GM12873 (cell line): ENCODE data around the gene DOC2A.

ENCODE experiments used
- TF ChIP-seq, protein P1 (sequence below): IDR thresholded peaks from 2 replicates; pipeline ENCODE4 v1.5.1; 2012; ENCODE audit warnings: low read depth, mild to moderate bottlenecking, moderate library complexity, low read length, control low read depth; ENCODE audit not compliant: insufficient read depth; ENCODE audit errors: missing control alignments

Gene DOC2A

DNA sequence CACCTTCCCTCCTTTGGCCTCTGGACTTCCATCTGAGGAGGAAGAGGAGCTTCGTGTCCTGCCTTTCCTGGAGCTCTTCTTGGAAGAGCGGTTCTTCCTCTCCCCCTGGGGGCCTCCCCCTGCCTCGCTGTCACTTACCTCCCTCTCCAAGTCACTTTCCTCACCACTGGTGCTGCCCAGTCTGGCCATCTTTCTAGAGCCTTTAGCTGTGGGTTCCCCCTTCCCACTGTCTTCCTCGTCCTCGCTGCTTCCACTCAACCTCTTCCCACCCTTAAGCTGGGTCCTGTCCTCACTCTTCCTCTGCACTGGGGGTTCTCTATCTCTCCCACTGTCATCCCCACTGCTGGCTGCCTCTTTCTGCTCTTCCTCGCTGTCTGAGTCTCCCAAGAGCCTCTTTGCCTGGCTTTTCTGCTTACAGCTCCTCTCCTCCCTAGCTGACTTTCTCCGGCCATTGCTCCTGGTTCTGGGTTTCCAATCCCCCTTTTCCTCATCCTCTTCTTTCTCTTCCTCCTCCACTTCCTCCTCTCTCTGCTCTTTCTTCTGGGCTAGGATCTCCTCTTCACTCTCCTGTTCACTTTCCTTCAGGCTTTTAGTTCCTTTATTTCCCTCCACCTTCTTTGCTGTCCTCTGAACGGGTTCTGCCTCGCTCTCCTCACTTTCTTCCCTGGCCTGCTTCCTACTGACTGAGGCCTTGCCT is 16.8 kb downstream of the DOC2A start:
- TF ChIP-seq, protein P1, sequence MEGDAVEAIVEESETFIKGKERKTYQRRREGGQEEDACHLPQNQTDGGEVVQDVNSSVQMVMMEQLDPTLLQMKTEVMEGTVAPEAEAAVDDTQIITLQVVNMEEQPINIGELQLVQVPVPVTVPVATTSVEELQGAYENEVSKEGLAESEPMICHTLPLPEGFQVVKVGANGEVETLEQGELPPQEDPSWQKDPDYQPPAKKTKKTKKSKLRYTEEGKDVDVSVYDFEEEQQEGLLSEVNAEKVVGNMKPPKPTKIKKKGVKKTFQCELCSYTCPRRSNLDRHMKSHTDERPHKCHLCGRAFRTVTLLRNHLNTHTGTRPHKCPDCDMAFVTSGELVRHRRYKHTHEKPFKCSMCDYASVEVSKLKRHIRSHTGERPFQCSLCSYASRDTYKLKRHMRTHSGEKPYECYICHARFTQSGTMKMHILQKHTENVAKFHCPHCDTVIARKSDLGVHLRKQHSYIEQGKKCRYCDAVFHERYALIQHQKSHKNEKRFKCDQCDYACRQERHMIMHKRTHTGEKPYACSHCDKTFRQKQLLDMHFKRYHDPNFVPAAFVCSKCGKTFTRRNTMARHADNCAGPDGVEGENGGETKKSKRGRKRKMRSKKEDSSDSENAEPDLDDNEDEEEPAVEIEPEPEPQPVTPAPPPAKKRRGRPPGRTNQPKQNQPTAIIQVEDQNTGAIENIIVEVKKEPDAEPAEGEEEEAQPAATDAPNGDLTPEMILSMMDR: no peak

DNA sequence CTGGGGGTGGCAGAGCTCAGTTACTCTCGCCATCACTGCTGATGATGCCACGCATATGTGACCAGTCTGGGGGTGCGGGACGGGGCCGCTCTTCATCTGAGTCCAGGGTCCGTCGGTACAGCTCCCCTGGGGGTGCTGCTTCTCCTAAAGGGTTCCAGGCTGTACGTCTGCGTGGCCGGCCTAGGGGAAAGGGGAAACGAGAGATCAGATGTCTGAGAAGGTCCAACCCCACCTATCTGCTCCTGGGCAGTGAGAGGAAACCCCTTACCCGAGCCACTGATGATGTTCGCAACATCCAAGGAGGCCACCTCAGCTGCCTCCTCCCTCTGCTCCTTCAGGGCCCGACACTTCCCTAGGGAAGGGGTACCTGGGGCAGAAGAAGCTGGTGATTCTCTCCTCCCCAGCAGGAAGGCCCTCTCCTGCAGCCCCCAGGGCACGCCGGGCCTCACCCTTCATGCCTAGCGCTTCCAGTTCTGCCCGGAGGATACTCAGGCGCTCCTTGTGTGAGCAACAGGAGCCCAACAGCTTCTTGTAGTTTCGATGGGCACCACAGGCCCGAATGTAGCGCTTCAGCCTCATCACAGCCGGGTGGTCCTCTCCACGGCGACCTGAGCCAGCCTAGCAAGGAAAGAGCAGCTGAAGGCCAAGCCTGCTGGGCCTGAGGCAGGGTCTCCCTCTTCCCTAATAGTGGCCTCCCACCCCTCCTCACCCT is 17.5 kb downstream of the DOC2A start:
- TF ChIP-seq, protein P1: no peak

DNA sequence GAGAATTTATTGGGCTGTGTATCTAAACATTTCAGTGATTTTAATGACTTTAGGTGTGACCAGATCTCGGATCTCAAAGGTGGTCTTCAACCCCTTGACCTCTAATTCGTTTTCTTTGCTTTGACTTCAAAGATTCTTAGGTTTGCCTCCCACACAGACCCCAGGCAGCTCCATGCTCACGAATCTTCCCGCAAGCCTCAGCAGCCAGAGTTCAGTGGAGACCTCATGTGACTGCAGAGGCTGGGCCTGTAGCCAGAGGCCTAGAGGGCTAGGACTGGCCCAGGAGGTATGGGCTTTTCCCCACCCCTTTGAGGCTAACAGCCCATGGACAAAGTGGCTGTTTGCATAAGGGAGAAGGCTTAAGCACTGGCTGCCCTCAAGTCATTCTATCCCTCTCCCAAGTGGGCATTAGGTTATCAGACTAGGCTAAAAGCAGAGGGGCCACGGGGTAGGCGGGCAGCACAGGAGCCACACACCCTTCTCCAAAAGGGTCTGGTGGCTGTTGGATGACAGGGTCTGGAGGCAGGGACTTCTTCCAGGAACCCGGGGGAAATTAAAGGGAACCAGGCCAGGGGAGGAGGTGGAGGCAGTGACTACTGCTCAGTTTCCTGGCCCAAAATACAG is 18.4 kb downstream of the DOC2A start:
- TF ChIP-seq, protein P1: no peak

DNA sequence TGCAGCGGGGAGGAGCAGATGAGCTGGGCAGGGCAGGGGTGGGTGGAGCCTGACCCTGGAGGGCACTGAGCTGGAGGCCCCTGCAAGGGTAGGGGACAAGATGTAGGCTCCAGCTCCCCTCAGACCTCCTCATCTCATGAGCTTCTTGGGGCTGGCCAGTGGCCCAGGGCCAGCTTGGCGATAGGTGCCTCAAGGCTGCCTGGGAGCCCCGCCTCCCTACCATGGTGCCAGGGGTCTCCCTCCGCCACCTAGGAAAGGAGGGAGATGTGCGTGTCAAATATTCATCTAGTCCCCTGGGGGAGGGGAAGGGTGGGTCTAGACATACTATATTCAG is 19.3 kb downstream of the DOC2A start:
- TF ChIP-seq, protein P1: no peak

DNA sequence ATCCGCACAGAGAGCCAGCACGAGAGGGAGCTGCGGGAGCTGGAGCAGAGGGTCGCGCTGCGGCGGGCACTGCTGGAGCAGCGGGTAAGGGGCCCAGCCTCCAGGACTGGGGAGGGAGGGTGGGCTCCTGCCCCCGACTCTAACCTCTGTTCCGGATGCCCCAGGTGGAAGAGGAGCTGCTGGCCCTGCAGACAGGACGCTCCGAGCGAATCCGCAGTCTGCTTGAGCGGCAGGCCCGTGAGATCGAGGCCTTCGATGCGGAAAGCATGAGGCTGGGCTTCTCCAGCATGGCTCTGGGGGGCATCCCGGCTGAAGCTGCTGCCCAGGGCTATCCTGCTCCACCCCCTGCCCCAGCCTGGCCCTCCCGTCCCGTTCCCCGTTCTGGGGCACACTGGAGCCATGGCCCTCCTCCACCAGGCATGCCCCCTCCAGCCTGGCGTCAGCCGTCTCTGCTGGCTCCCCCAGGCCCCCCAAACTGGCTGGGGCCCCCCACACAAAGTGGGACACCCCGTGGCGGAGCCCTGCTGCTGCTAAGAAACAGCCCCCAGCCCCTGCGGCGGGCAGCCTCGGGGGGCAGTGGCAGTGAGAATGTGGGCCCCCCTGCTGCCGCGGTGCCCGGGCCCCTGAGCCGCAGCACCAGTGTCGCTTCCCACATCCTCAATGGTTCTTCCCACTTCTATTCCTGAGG is 19.8 kb downstream of the DOC2A start:
- TF ChIP-seq, protein P1: no peak

DNA sequence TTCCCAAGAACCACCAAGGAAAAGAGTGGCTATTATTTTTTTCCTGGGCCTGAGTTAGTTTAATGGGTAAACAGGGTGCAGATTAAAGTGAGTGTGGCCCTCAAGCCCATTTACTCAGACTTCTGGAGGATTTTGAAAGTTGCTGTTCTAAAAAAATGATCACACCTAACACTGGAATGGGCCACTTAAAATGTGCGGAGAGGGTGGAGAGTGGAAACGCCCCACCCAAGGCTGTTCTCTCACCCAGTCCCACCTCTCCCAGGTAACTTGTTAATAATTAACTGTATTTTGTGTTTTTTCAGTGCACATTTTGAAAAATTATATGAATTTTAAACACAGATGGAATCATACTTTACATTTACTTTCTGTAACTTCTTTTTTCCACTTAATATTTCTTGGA is 20.8 kb downstream of the DOC2A start:
- TF ChIP-seq, protein P1: no peak
